ENCODE results near the gene MVP.

Gene MVP

GRCh38 chr16:29804455-29805231, 15.6 kb upstream of the MVP start:
- no peak for DNase-seq

- peak; percentile 97 for DNase-seq
Measured at GRCh38 chr16:29805232-29806098, 14.8 kb upstream of the MVP start.

- no peak for DNase-seq
Measured at GRCh38 chr16:29806099-29806579, 14.1 kb upstream of the MVP start, which contains the start of gene MAZ. Gene MAZ (plus strand): TSS chr16:29806529. CDS start chr16:29806702, 173 bp downstream.

- peak; percentile 66 for DNase-seq
Measured at GRCh38 chr16:29806641-29807425, 13.4 kb upstream of the MVP start.

GRCh38 chr16:29807426-29808218, 12.6 kb upstream of the MVP start:
- DNase-seq, result peak; percentile 88

GRCh38 chr16:29808219-29808900, 11.9 kb upstream of the MVP start:
- DNase-seq, result no peak

GRCh38 chr16:29809031-29809747, 11.1 kb upstream of the MVP start:
- DNase-seq, result no peak

- peak; percentile 59 for DNase-seq
Measured at GRCh38 chr16:29809850-29810698, 10.2 kb upstream of the MVP start.

- DNase-seq, result no peak
Measured at GRCh38 chr16:29810699-29811169, 9.5 kb upstream of the MVP start.

GRCh38 chr16:29811170-29811895, 8.9 kb upstream of the MVP start:
- peak; percentile 71 for DNase-seq

- peak; percentile 55 for DNase-seq
Measured at GRCh38 chr16:29811896-29812665, 8.2 kb upstream of the MVP start, which contains the start of gene PRRT2. Gene PRRT2 (plus strand): TSS chr16:29812193. CDS start chr16:29813055, 862 bp downstream.

GRCh38 chr16:29812754-29813643, 7.3 kb upstream of the MVP start:
- no peak for DNase-seq

GRCh38 chr16:29813644-29814562, 6.4 kb upstream of the MVP start:
- DNase-seq, result no peak

GRCh38 chr16:29814592-29814991, 5.7 kb upstream of the MVP start:
- no peak for DNase-seq

- no peak for DNase-seq
Measured at GRCh38 chr16:29815032-29815721, 5.1 kb upstream of the MVP start.

Measured in activated T-cell treated with anti-CD3 and anti-CD28 coated beads, Interleukin-2, amount 50 U/mL, for 1 hour (primary cell).